NT2/D1 (cell line): ENCODE data around the gene TEPSIN.

ENCODE experiments used
- SUZ12 ChIP-seq: IDR thresholded peaks from 2 replicates; pipeline ENCODE4 v1.6.1; 2011; ENCODE audit not compliant: insufficient read length, insufficient read depth; ENCODE audit errors: extremely low read depth
- YY1 ChIP-seq: IDR thresholded peaks from 2 replicates; pipeline ENCODE4 v1.6.1; 2011; ENCODE audit not compliant: insufficient read length, insufficient read depth
- ZNF274 ChIP-seq: IDR thresholded peaks from 2 replicates; pipeline ENCODE4 v1.6.1; 2011; ENCODE audit warnings: mild to moderate bottlenecking, low read depth, low read length

DNA sequence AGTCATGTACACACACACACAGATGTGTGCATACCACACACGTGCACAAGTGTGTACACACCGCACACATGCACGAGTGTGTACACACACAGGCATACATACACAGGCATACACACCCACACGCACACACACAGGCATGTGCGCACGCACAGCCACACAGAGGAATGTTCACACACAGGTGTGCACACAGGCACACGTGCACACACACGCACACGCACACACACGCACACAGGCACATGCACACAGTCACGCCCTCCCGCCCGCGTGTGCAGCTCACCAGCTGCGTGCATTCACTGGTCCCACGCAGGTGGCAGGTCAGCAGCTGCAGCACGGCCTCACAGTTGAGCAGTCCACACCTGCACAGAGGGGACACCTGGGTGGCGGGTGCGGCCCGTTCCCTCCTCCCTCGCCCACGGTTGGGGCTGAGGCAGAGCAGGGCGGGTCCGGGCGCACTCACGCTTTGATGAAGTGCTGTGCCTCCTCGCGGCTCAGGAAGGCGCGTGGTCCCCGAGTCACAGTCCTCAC, 7.7 kb downstream of the TEPSIN start:
- TF ChIP-seq ZNF274 = no peak
- no peak for TF ChIP-seq YY1
- TF ChIP-seq SUZ12 = no peak
